LNCaP clone FGC (cell line): ENCODE measurements around the gene OR2L2.
"Not testable (repeated sequence)": the region's sequence is repeated elsewhere in the genome, so short reads cannot be mapped to it uniquely, and the experiment has no call there.

Experiments
- DNase-seq: peaks from one replicate; pipeline ENCODE4 v3.0.0-alpha.2; 2011; ENCODE audit warnings: low read depth
- H3K4me3 ChIP-seq: 2 replicates; pipeline ENCODE4 v1.5.1; 2011; ENCODE audit warnings: mild to moderate bottlenecking, low read depth, low read length, control low read depth
- CTCF ChIP-seq: IDR thresholded peaks from 2 replicates; pipeline ENCODE4 v1.5.1; 2012; ENCODE audit warnings: mild to moderate bottlenecking; ENCODE audit not compliant: control insufficient read depth, insufficient read depth; ENCODE audit errors: extremely low read depth

The OR2L2 gene

GRCh38 chr1:248065604-248066003 lies 35.7 kb downstream of the OR2L2 start:
- DNase-seq, result no peak
- H3K4me3 ChIP-seq, result no peak overlapping the region
- no peak for TF ChIP-seq CTCF

- H3K4me3 ChIP-seq, DNase-seq: not testable (repeated sequence)
These were observed 54.0 kb downstream of the OR2L2 start for GRCh38 chr1:248083864-248084263.
